ENCODE data around the gene CROCC2. TPM values are rescaled to one million over a fixed set of nuclear protein-coding genes. Genes with fewer than 3 reads are reported as not detected.

The CROCC2 gene
- total and polyA plus RNA-seq, 2 donors (not counting 1 experiment from before 2014, with no cell fraction given) = not detected

DNA sequence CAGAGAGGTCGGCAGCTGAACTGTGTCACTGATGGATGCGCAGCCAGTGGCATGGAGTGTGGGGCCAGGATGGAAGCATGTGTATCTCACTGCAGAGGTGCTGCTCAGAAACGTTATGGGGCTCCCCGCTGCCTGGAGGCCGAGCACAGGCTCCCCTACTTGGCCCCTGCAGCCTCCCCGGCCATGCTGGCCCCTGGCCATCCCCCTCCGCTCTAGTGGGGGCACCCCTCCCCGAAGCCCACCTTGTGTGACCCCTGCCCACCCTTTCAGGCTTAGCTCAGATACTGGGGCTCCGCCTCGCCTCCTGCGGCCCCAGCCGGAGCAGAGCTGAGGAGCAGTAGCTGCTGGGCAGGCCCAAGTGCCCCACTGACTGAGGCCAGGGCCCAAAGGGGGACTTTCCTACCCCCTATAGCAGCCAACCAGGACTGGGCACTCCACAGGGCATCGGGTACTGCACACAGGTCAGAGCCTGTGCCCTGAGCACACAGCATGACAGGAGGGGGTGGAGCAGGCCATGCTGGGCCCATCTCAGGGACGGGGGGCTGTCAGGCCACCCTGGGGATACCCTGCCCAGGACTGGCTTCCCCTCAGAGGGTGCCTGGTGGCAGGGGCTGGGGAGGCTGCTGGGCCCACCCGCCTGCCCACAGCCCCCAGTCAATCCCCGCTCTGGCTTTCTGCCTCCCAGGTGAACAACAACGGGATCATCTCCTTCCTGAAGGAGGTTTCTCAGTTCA lies 123.6 kb downstream of the CROCC2 start:
- CTCF ChIA-PET = interaction anchor here (0.5 kb wide), 1 partner anchor 121 kb away, joined by 3 read pairs; the partner anchor contains the start of gene PPP1R7
- H3K79me2 ChIP-seq (ENCODE audit: control insufficient read depth, insufficient read depth, low read length) = no peaks in the 10 kb centered on the region
- WGBS (ENCODE audit: insufficient coverage) = 97% methylated on average over 17 of the region's 17 CpGs
- peaks cover 15% of the 10 kb centered on the region for H3K4me1 Mint-ChIP-seq
- no peak overlapping the region for H3K27ac Mint-ChIP-seq
- no peak overlapping the region for H2AFZ ChIP-seq (ENCODE audit: insufficient read depth, low read depth, low read length, poor library complexity, severe bottlenecking)
- H3K36me3 ChIP-seq (replicated peaks in 1 of 2; ENCODE audit: control extremely low read depth in 1 of 2, control insufficient read depth in 1 of 2, extremely low read depth in 1 of 2, insufficient read depth in 2 of 2, low read length in 1 of 2) = no peaks in the 10 kb centered on the region
- H3K27ac ChIP-seq (ENCODE audit: low read length in 2 of 2) = no peak overlapping the region
- POLR2A ChIA-PET = no interaction called here
- intact Hi-C loops (cut with micrococcal nuclease) = no loop called here
- H3K4me1 ChIP-seq (ENCODE audit: control insufficient read depth in 2 of 2, insufficient read depth in 2 of 2, low read length in 2 of 2) = peaks cover 9 to 14% of the 10 kb centered on the region in 2 donors
- H4K20me1 ChIP-seq (ENCODE audit: control insufficient read depth, insufficient read depth, low read length, poor library complexity, severe bottlenecking) = no peaks in the 10 kb centered on the region
- DNase-seq (no peak), ATAC-seq (ENCODE audit: low read depth) (no peak)
- H3K4me3 Mint-ChIP-seq = no peak overlapping the region
- H3K27me3 Mint-ChIP-seq = no peaks in the 10 kb centered on the region
- TF ChIP-seq CTCF (IDR thresholded peaks at IDR 0.05) (no peak), EZH2 (IDR thresholded peaks at IDR 0.05; ENCODE audit: borderline replicate concordance, insufficient read depth, low read depth, low read length, poor library complexity, severe bottlenecking) (no peak)
- H3K9me3 Mint-ChIP-seq (ENCODE audit: insufficient read depth) = peaks cover 19% of the 10 kb centered on the region
- no peak overlapping the region for H3K4me3 ChIP-seq (ENCODE audit: control extremely low read depth in 1 of 5, extremely low read depth in 1 of 5, insufficient read depth in 1 of 5, low read depth in 2 of 5, low read length in 4 of 5)
- H3K9ac ChIP-seq (ENCODE audit: low read length) = no peak overlapping the region
- peaks cover 0 to 3% (median 0%) of the 10 kb centered on the region in 4 experiments for H3K27me3 ChIP-seq (replicated peaks in 1 of 4; ENCODE audit: control extremely low read depth in 1 of 4, control insufficient read depth in 3 of 4, insufficient read depth in 4 of 4, low read length in 3 of 4)
- H3K4me2 ChIP-seq (replicated peaks; ENCODE audit: low read depth, low read length, poor library complexity, severe bottlenecking) = no peak overlapping the region
- peaks cover 3 to 37% (median 24%) of the 10 kb centered on the region in 3 donors for H3K9me3 ChIP-seq (ENCODE audit: control extremely low read depth in 1 of 3, control insufficient read depth in 2 of 3, insufficient read depth in 1 of 3, low read length in 2 of 3)

- no peak overlapping the region for H3K27ac Mint-ChIP-seq
- intact Hi-C loops (cut with micrococcal nuclease) = no loop called here
- Histone ChIP-seq H3K79me2 (ENCODE audit: control insufficient read depth, insufficient read depth, low read length) (no peaks in the 10 kb centered on the region), H2AFZ (ENCODE audit: insufficient read depth, low read depth, low read length, poor library complexity, severe bottlenecking) (no peak overlapping the region), H3K4me1 (ENCODE audit: control insufficient read depth in 2 of 2, insufficient read depth in 2 of 2, low read length in 2 of 2) (peaks cover 9 to 17% of the 10 kb centered on the region in 2 donors), H3K9me3 (ENCODE audit: control extremely low read depth in 1 of 3, control insufficient read depth in 2 of 3, insufficient read depth in 1 of 3, low read length in 2 of 3) (peaks cover 3 to 34% (median 18%) of the 10 kb centered on the region in 3 donors), H3K27ac (ENCODE audit: low read length in 2 of 2) (no peak overlapping the region), H3K36me3 (replicated peaks in 1 of 2; ENCODE audit: control extremely low read depth in 1 of 2, control insufficient read depth in 1 of 2, extremely low read depth in 1 of 2, insufficient read depth in 2 of 2, low read length in 1 of 2) (no peaks in the 10 kb centered on the region), H3K27me3 (replicated peaks in 1 of 4; ENCODE audit: control extremely low read depth in 1 of 4, control insufficient read depth in 3 of 4, insufficient read depth in 4 of 4, low read length in 3 of 4) (peaks cover 0 to 3% (median 0%) of the 10 kb centered on the region in 4 experiments), H3K4me2 (replicated peaks; ENCODE audit: low read depth, low read length, poor library complexity, severe bottlenecking) (no peak overlapping the region), H4K20me1 (ENCODE audit: control insufficient read depth, insufficient read depth, low read length, poor library complexity, severe bottlenecking) (no peaks in the 10 kb centered on the region), H3K9ac (ENCODE audit: low read length) (no peak overlapping the region), H3K4me3 (ENCODE audit: control extremely low read depth in 1 of 5, extremely low read depth in 1 of 5, insufficient read depth in 1 of 5, low read depth in 2 of 5, low read length in 4 of 5) (no peak overlapping the region)
- ChIA-PET POLR2A (no interaction called here), CTCF (no interaction called here)
- H3K4me1 Mint-ChIP-seq = peaks cover 20% of the 10 kb centered on the region
- TF ChIP-seq CTCF (IDR thresholded peaks at IDR 0.05) = no peak
- TF ChIP-seq EZH2 (IDR thresholded peaks at IDR 0.05; ENCODE audit: borderline replicate concordance, insufficient read depth, low read depth, low read length, poor library complexity, severe bottlenecking) = no peak
- 96% methylated on average over 15 of the region's 15 CpGs for WGBS (ENCODE audit: insufficient coverage)
- peaks cover 14% of the 10 kb centered on the region for H3K9me3 Mint-ChIP-seq (ENCODE audit: insufficient read depth)
- DNase-seq (no peak), ATAC-seq (ENCODE audit: low read depth) (no peak)
- H3K27me3 Mint-ChIP-seq = no peaks in the 10 kb centered on the region
- H3K4me3 Mint-ChIP-seq = peak overlapping the region; percentile 7
Measured at GRCh38 chr2:241030333-241030680, 124.2 kb downstream of the CROCC2 start.

Data from B cell (primary cell).